Activated CD4-positive, alpha-beta T cell treated with anti-CD3 and anti-CD28 coated beads, Interleukin-2, amount 10 ng/mL, durations not matched to agents 7 days and 5 days (primary cell): ENCODE measurements around the gene LRSAM1. TPM values are rescaled to one million over a fixed set of nuclear protein-coding genes. Genes with fewer than 3 reads are reported as not detected.
A peak's percentile ranks its signal among the peaks of the same experiment; 100 is the strongest.

ENCODE experiments used
- CTCF ChIA-PET: fragments of 350-600 bp; sonication (Branson Sonifier 250); formaldehyde crosslinking; loops from one replicate; lab custom pipeline; 2021; ENCODE audit warnings: antibody characterized with exemption; lab: Charles Lee
- POLR2A ChIA-PET: fragments of 350-600 bp; sonication (Branson Sonifier 250); formaldehyde crosslinking; loops from one replicate; lab custom pipeline; 2021; ENCODE audit warnings: antibody characterized with exemption; lab: Charles Lee
- DNase-seq: peaks from one replicate; pipeline ENCODE4 v3.0.0-alpha.2; 2020
- H3K27ac Mint-ChIP-seq: one replicate; pipeline ENCODE4 v1.8.0; 2021; ENCODE audit warnings: mild to moderate bottlenecking, moderate library complexity, mixed read lengths
- H3K27me3 Mint-ChIP-seq: one replicate; pipeline ENCODE4 v1.8.0; 2021; ENCODE audit warnings: mixed read lengths
- H3K36me3 Mint-ChIP-seq: one replicate; pipeline ENCODE4 v1.8.0; 2021; ENCODE audit warnings: low read depth, mixed read lengths
- H3K4me1 Mint-ChIP-seq: one replicate; pipeline ENCODE4 v1.8.0; 2021; ENCODE audit warnings: mixed read lengths
- H3K4me3 Mint-ChIP-seq: one replicate; pipeline ENCODE4 v1.8.0; 2021; ENCODE audit warnings: mild to moderate bottlenecking, moderate library complexity, mixed read lengths
- H3K9me3 Mint-ChIP-seq: one replicate; pipeline ENCODE4 v1.8.0; 2021; ENCODE audit warnings: mixed read lengths
- total RNA-seq, 2 experiments: library from RNA; stranded (reverse); gene quantifications; one replicate each; pipeline ENCODE4 v1.2.3, GENCODE V29; 2021

LRSAM1 gene
- total RNA-seq, 2 experiments from 2014 or later = 13.3 to 13.6 TPM

- Mint-ChIP-seq H3K9me3 (no peaks in the 10 kb centered on the region), H3K4me1 (peaks cover 7% of the 10 kb centered on the region), H3K27me3 (no peaks in the 10 kb centered on the region), H3K36me3 (peaks cover 8% of the 10 kb centered on the region), H3K4me3 (no peak overlapping the region), H3K27ac (no peak overlapping the region)
- ChIA-PET CTCF (no interaction called here), POLR2A (no interaction called here)
- no peak for DNase-seq
Measured at GRCh38 chr9:127496974-127497373, 45.7 kb downstream of the LRSAM1 start.

- ChIA-PET POLR2A (no interaction called here), CTCF (no interaction called here)
- DNase-seq = no peak
- H3K4me1 Mint-ChIP-seq = peaks cover 7% of the 10 kb centered on the region
- no peaks in the 10 kb centered on the region for H3K27me3 Mint-ChIP-seq
- H3K9me3 Mint-ChIP-seq = no peaks in the 10 kb centered on the region
- H3K27ac Mint-ChIP-seq = no peak overlapping the region
- H3K4me3 Mint-ChIP-seq = no peak overlapping the region
- peaks cover 8% of the 10 kb centered on the region for H3K36me3 Mint-ChIP-seq
Measured at GRCh38 chr9:127497656-127498290, 46.5 kb downstream of the LRSAM1 start.

- POLR2A ChIA-PET = no interaction called here
- no peak overlapping the region for H3K27ac Mint-ChIP-seq
- H3K9me3 Mint-ChIP-seq = no peaks in the 10 kb centered on the region
- peaks cover 7% of the 10 kb centered on the region for H3K4me1 Mint-ChIP-seq
- no peak for DNase-seq
- peaks cover 8% of the 10 kb centered on the region for H3K36me3 Mint-ChIP-seq
- no peak overlapping the region for H3K4me3 Mint-ChIP-seq
- no peaks in the 10 kb centered on the region for H3K27me3 Mint-ChIP-seq
- CTCF ChIA-PET = no interaction called here
Measured at GRCh38 chr9:127498298-127498697, 47.0 kb downstream of the LRSAM1 start.

GRCh38 chr9:127500399-127500798 lies 49.1 kb downstream of the LRSAM1 start:
- POLR2A ChIA-PET = no interaction called here
- Mint-ChIP-seq H3K9me3 (no peaks in the 10 kb centered on the region), H3K27ac (no peak overlapping the region), H3K27me3 (no peaks in the 10 kb centered on the region), H3K36me3 (peaks cover 8% of the 10 kb centered on the region), H3K4me1 (peaks cover 7% of the 10 kb centered on the region), H3K4me3 (no peak overlapping the region)
- CTCF ChIA-PET = no interaction called here
- no peak for DNase-seq

- H3K9me3 Mint-ChIP-seq = no peaks in the 10 kb centered on the region
- CTCF ChIA-PET = no interaction called here
- H3K27ac Mint-ChIP-seq = no peak overlapping the region
- H3K27me3 Mint-ChIP-seq = no peaks in the 10 kb centered on the region
- H3K36me3 Mint-ChIP-seq = peaks cover 7% of the 10 kb centered on the region
- peaks cover 4% of the 10 kb centered on the region for H3K4me1 Mint-ChIP-seq
- no peak for DNase-seq
- H3K4me3 Mint-ChIP-seq = no peak overlapping the region
- POLR2A ChIA-PET = no interaction called here
Measured at GRCh38 chr9:127500862-127501261, 49.6 kb downstream of the LRSAM1 start.

GRCh38 chr9:127501821-127502343 lies 50.6 kb downstream of the LRSAM1 start:
- Mint-ChIP-seq H3K36me3 (no peaks in the 10 kb centered on the region), H3K27ac (no peak overlapping the region), H3K9me3 (no peaks in the 10 kb centered on the region), H3K27me3 (no peaks in the 10 kb centered on the region), H3K4me1 (no peaks in the 10 kb centered on the region), H3K4me3 (no peak overlapping the region)
- DNase-seq = no peak
- CTCF ChIA-PET = no interaction called here
- POLR2A ChIA-PET = no interaction called here

GRCh38 chr9:127502706-127503378 lies 51.5 kb downstream of the LRSAM1 start:
- Mint-ChIP-seq H3K36me3 (no peaks in the 10 kb centered on the region), H3K27me3 (no peaks in the 10 kb centered on the region), H3K9me3 (no peaks in the 10 kb centered on the region), H3K4me3 (no peak overlapping the region), H3K27ac (no peak overlapping the region), H3K4me1 (no peaks in the 10 kb centered on the region)
- ChIA-PET POLR2A (no interaction called here), CTCF (interaction anchor here (0.6 to 2.7 kb wide), 8 partner anchors 13 to 250 kb away, joined by 3 to 14 read pairs (median 4); partner anchors contain the start of gene TOR2A)
- DNase-seq = no peak

GRCh38 chr9:127503379-127503921 lies 52.1 kb downstream of the LRSAM1 start:
- H3K36me3 Mint-ChIP-seq = no peaks in the 10 kb centered on the region
- no peak for DNase-seq
- no peaks in the 10 kb centered on the region for H3K9me3 Mint-ChIP-seq
- POLR2A ChIA-PET = no interaction called here
- no peaks in the 10 kb centered on the region for H3K4me1 Mint-ChIP-seq
- CTCF ChIA-PET = interaction anchor here (0.6 to 2.7 kb wide), 10 partner anchors 12 to 251 kb away, joined by 3 to 14 read pairs (median 4); partner anchors contain the start of gene TOR2A
- no peak overlapping the region for H3K27ac Mint-ChIP-seq
- no peaks in the 10 kb centered on the region for H3K27me3 Mint-ChIP-seq
- no peak overlapping the region for H3K4me3 Mint-ChIP-seq

- Mint-ChIP-seq H3K36me3 (no peaks in the 10 kb centered on the region), H3K4me1 (no peaks in the 10 kb centered on the region), H3K27me3 (no peaks in the 10 kb centered on the region), H3K4me3 (no peak overlapping the region), H3K9me3 (no peaks in the 10 kb centered on the region), H3K27ac (peak overlapping the region; percentile 77)
- peak; percentile 85 for DNase-seq
- ChIA-PET CTCF (interaction anchor here (0.6 to 2.7 kb wide), 14 partner anchors 12 to 365 kb away, joined by 3 to 14 read pairs (median 4); partner anchors contain the start of gene TOR2A), POLR2A (no interaction called here)
Measured at GRCh38 chr9:127503947-127504886, 52.9 kb downstream of the LRSAM1 start.

GRCh38 chr9:127504887-127505251 lies 53.6 kb downstream of the LRSAM1 start:
- Mint-ChIP-seq H3K27me3 (no peaks in the 10 kb centered on the region), H3K4me1 (no peaks in the 10 kb centered on the region)
- POLR2A ChIA-PET = no interaction called here

GRCh38 chr9:127505396-127506116 lies 54.2 kb downstream of the LRSAM1 start:
- Mint-ChIP-seq H3K4me3 (no peak overlapping the region), H3K4me1 (no peaks in the 10 kb centered on the region), H3K36me3 (no peaks in the 10 kb centered on the region), H3K27ac (no peak overlapping the region), H3K27me3 (no peaks in the 10 kb centered on the region), H3K9me3 (no peaks in the 10 kb centered on the region)
- CTCF ChIA-PET = interaction anchor here (0.6 to 2.7 kb wide), 4 partner anchors 85 to 416 kb away, joined by 3 to 14 read pairs (median 3); partner anchors contain the start of gene TOR2A
- DNase-seq = peak; percentile 46
- POLR2A ChIA-PET = no interaction called here

More at GRCh38 chr9:127504887-127505251, 53.6 kb downstream of the LRSAM1 start:
- CTCF ChIA-PET = interaction anchor here (0.6 to 2.7 kb wide), 8 partner anchors 15 to 416 kb away, joined by 3 to 14 read pairs (median 3); partner anchors contain the start of gene TOR2A
- H3K4me3 Mint-ChIP-seq = no peak overlapping the region
- no peaks in the 10 kb centered on the region for H3K9me3 Mint-ChIP-seq
- H3K27ac Mint-ChIP-seq = no peak overlapping the region
- DNase-seq = no peak
- no peaks in the 10 kb centered on the region for H3K36me3 Mint-ChIP-seq
